ENCODE measurements around the gene RNASE1.

GRCh38 chr14:20794644-20795369 lies 7.8 kb downstream of the RNASE1 start:
- TF ChIP-seq CTCF (conservative IDR thresholded peaks at IDR 0.05; ENCODE audit: low read depth, low read length) = no peak
- no peak for TF ChIP-seq EZH2 (IDR thresholded peaks at IDR 0.05; ENCODE audit: borderline replicate concordance, low read depth, low read length, poor library complexity, severe bottlenecking)

All from A673 (cell line).